ENCODE results near the gene FILIP1L.

Gene FILIP1L

GRCh38 chr3:99852851-99853250, 261.4 kb downstream of the FILIP1L start:
- Histone ChIP-seq H3K36me3 (ENCODE audit: control insufficient read depth, insufficient read depth, low read length) (no peaks in the 10 kb centered on the region), H3K4me3 (replicated peaks; ENCODE audit: low read depth, low read length) (no peak overlapping the region), H3K27me3 (replicated peaks; ENCODE audit: control insufficient read depth, insufficient read depth, low read length) (no peaks in the 10 kb centered on the region)
- no peak for TF ChIP-seq CTCF (IDR thresholded peaks at IDR 0.05; ENCODE audit: insufficient read depth, low read length, poor library complexity, severe bottlenecking)
- DNase-seq (ENCODE audit: extremely low read depth, insufficient read length), result no peak

DNA sequence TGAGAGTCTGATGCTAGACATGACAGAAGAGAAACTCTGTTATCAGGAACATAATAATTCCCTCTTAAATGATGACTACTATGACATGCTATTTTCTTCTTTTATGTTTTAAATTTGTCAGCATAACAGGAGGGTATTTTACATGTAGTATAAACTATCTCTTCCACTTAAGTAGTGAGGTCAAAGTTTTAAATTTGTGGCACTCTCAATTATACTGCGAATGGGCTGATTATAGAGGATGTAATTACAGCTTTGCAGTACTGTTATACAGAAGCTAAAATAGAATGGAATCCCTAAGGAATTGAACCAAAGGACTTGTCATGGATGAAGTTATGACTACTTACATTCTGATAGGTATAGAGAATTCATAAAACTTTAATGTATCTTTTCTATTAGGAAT, 262.3 kb downstream of the FILIP1L start:
- DNase-seq (ENCODE audit: extremely low read depth, insufficient read length), result no peak
- H3K27me3 ChIP-seq (replicated peaks; ENCODE audit: control insufficient read depth, insufficient read depth, low read length), result no peaks in the 10 kb centered on the region
- no peak overlapping the region for H3K4me3 ChIP-seq (replicated peaks; ENCODE audit: low read depth, low read length)
- no peaks in the 10 kb centered on the region for H3K36me3 ChIP-seq (ENCODE audit: control insufficient read depth, insufficient read depth, low read length)
- no peak for TF ChIP-seq CTCF (IDR thresholded peaks at IDR 0.05; ENCODE audit: insufficient read depth, low read length, poor library complexity, severe bottlenecking)

DNA sequence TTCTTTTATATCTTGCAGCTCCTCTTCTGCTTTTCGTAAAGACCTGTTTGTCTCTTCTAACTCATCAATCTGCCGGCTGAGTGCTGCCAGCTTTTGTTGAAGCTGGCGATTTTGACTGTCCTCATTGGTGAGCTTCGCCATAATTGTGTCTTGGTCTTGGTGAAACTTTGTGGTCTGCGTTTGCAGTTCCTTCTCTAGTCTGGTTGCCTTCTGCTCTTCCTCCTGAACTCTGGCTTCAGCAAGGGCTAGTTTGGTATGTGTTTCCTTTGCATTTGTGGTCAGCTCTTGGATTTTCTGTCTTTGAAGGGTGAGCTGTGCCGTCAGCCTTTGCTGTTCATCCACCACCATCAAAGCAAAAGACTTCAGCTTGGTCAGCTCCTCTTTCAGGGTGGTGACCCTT, 263.7 kb downstream of the FILIP1L start:
- Histone ChIP-seq H3K36me3 (ENCODE audit: control insufficient read depth, insufficient read depth, low read length) (no peaks in the 10 kb centered on the region), H3K27me3 (replicated peaks; ENCODE audit: control insufficient read depth, insufficient read depth, low read length) (no peaks in the 10 kb centered on the region), H3K4me3 (replicated peaks; ENCODE audit: low read depth, low read length) (no peak overlapping the region)
- no peak for TF ChIP-seq CTCF (IDR thresholded peaks at IDR 0.05; ENCODE audit: insufficient read depth, low read length, poor library complexity, severe bottlenecking)
- DNase-seq (ENCODE audit: extremely low read depth, insufficient read length), result no peak

DNA sequence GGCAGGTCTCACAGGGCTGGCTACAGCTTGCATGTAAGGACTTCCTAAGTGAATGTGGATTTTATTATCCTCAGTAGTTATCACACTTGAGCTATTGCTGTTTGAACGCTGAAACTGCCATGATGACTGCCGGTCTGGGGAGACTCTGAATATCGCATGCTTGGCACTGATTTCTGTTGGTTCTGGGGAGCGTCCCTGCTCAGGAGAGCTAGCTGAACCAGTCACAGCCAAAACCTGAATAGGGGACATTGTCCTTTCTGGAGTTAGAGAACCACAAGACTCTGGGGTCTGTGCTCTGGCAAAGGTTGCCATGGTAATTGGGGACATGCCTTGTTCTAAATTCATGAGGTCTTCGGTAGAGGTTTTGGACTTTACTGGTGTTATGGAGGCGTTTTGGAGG, 265.9 kb downstream of the FILIP1L start:
- no peak for DNase-seq (ENCODE audit: extremely low read depth, insufficient read length)
- no peaks in the 10 kb centered on the region for H3K36me3 ChIP-seq (ENCODE audit: control insufficient read depth, insufficient read depth, low read length)
- H3K27me3 ChIP-seq (replicated peaks; ENCODE audit: control insufficient read depth, insufficient read depth, low read length), result no peaks in the 10 kb centered on the region
- no peak for TF ChIP-seq CTCF (IDR thresholded peaks at IDR 0.05; ENCODE audit: insufficient read depth, low read length, poor library complexity, severe bottlenecking)
- no peak overlapping the region for H3K4me3 ChIP-seq (replicated peaks; ENCODE audit: low read depth, low read length)

DNA sequence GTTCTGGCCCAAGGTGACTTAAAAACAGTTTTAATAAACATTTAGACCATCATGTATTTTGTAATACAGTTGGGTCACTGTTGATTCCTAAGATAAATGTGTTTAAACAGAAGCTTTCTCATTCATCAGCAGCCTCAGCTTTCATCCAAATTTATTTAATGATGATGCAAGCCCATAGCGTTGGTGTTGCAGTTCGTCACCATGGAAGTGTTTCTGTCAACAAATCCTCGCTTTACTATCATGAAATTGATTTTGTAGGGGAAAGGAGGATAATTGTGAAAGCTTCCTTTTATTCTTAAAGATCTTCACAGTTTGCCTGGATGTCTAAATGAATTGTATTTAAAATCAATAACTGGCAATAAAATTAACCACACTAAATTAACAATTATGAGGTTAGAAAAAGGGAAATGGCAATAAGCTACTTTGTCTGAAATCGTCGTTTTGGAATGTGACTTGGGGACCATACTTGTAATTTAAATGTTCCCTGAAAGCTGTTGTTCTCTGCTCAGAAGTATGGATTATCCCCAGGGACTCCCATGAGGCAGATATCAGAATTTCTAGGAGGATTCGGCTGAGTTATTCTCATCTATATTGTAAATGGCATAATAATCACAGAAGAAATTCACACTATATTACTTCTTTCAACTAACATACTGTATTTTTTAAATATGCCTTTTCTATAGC, 267.7 kb downstream of the FILIP1L start:
- no peak for TF ChIP-seq CTCF (IDR thresholded peaks at IDR 0.05; ENCODE audit: insufficient read depth, low read length, poor library complexity, severe bottlenecking)
- Histone ChIP-seq H3K4me3 (replicated peaks; ENCODE audit: low read depth, low read length) (no peak overlapping the region), H3K36me3 (ENCODE audit: control insufficient read depth, insufficient read depth, low read length) (no peaks in the 10 kb centered on the region), H3K27me3 (replicated peaks; ENCODE audit: control insufficient read depth, insufficient read depth, low read length) (no peaks in the 10 kb centered on the region)
- DNase-seq (ENCODE audit: extremely low read depth, insufficient read length), result no peak

DNA sequence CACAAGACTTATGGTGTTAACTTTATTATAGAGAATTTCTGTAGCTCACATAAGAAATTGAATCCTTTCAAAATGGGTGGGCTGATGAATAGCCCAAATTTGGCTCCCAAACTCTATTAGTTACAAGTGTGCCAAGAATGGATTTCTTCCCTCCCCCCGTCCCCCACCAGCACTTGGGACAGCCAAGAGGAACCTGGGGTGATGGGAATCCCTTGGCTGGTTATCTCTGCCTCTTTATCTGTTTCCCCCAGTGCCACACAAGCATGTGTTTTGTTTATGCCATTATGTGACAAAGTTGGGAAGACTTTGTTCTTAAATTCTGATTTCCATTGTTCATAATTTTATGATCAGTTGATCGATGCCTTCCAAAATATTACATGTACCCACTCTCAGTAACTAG, 268.3 kb downstream of the FILIP1L start:
- no peaks in the 10 kb centered on the region for H3K36me3 ChIP-seq (ENCODE audit: control insufficient read depth, insufficient read depth, low read length)
- no peak overlapping the region for H3K4me3 ChIP-seq (replicated peaks; ENCODE audit: low read depth, low read length)
- no peak for TF ChIP-seq CTCF (IDR thresholded peaks at IDR 0.05; ENCODE audit: insufficient read depth, low read length, poor library complexity, severe bottlenecking)
- no peak for DNase-seq (ENCODE audit: extremely low read depth, insufficient read length)
- no peaks in the 10 kb centered on the region for H3K27me3 ChIP-seq (replicated peaks; ENCODE audit: control insufficient read depth, insufficient read depth, low read length)

Measured in GM06990 (cell line).